GM23248 (cell line): ENCODE results near the gene KLHL4.

Experiments
- EZH2 ChIP-seq: fragments of 200-600 bp; sonication (generic); IDR thresholded peaks from 2 replicates; pipeline ENCODE4 v1.6.1; 2018; ENCODE audit warnings: antibody characterized with exemption, mild to moderate bottlenecking; ENCODE audit not compliant: insufficient read depth, poor library complexity, severe bottlenecking
- EZH2phosphoT487 ChIP-seq: fragments of 200-600 bp; sonication (generic); IDR thresholded peaks from 2 replicates; pipeline ENCODE4 v1.6.1; 2018; ENCODE audit warnings: antibody characterized with exemption, moderate library complexity, mild to moderate bottlenecking, low read depth; ENCODE audit not compliant: insufficient read depth

DNA sequence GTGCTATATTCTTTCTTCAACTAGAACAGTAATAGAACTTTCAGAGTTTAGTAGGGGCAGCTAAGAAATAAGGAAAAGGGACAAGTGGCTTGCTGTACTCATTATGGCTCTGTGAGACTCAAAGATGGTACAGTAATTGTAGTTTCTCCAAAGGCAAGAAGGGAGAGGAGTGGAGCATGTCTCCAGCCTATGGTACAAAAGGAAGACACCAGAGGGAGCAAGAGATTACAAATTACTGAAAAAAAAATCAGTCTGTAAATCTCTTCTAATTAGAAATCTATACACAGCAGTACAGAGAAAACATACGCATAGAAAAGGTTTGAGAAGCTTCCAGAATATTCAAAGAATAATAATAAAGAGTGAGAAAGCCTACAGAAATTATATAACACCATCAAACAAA is 61.4 kb downstream of the KLHL4 start:
- TF ChIP-seq EZH2 (no peak), EZH2phosphoT487 (no peak)
